SK-N-SH (cell line): ENCODE results near the gene BACE2. TPM values are rescaled to one million over a fixed set of nuclear protein-coding genes. Genes with fewer than 3 reads are reported as not detected.
"Not testable (repeated sequence)": the region's sequence is repeated elsewhere in the genome, so short reads cannot be mapped to it uniquely, and the experiment has no call there.

Experiments
- CTCF ChIA-PET: fragments of 300-600, 350-600 bp; formaldehyde crosslinking; extraction: SDS; loops from one replicate; lab custom pipeline; 2021; lab: Yijun Ruan, JAX
- POLR2A ChIA-PET: fragments of 350-600 bp; sonication (Branson Sonifier 250); formaldehyde crosslinking; extraction: SDS; loops from one replicate; lab custom pipeline; 2020; ENCODE audit warnings: antibody characterized with exemption, inconsistent platforms; lab: Yijun Ruan, JAX
- DNase-seq: peaks from one replicate; pipeline ENCODE4 v3.0.0; 2012
- H2AFZ ChIP-seq: fragments of 200-600 bp; sonication (generic); 2 replicates; pipeline ENCODE4 v1.8.1; 2016; ENCODE audit warnings: antibody characterized with exemption, mild to moderate bottlenecking, low read depth
- H3F3A ChIP-seq: fragments of 200-600 bp; sonication (generic); replicated peaks from 2 replicates; pipeline ENCODE3; 2016; ENCODE audit warnings: antibody characterized with exemption, mild to moderate bottlenecking; ENCODE audit not compliant: insufficient read depth
- H3K27ac ChIP-seq, 2 experiments: fragments of 200-500 bp in 1 of 2; fragments of 200-600 bp in 1 of 2; sonication (Bioruptor generic) in 1 of 2; sonication (generic), shearing (Covaris generic) in 1 of 2; 2 replicates each; pipeline versions ENCODE4 v1.5.1 to v1.6.1; 2014 to 2016; ENCODE audit warnings: low read depth in 2 of 2, inconsistent platforms in 1 of 2, low read length in 1 of 2, mild to moderate bottlenecking in 1 of 2, mixed read lengths in 1 of 2
- H3K27me3 ChIP-seq: fragments of 200-600 bp; sonication (generic), shearing (Covaris generic); 2 replicates; pipeline ENCODE4 v1.6.1; 2016; ENCODE audit warnings: mixed run types; ENCODE audit not compliant: insufficient read depth
- H3K36me3 ChIP-seq, 2 experiments: fragments of 200-500 bp in 1 of 2; fragments of 200-600 bp in 1 of 2; sonication (Bioruptor generic) in 1 of 2; sonication (generic) in 1 of 2; replicated peaks in 1 of 2; 2 replicates each; pipeline versions ENCODE3 to v1.5.1; 2014 to 2016; ENCODE audit warnings: low read length in 1 of 2, mild to moderate bottlenecking in 1 of 2; ENCODE audit not compliant: insufficient read depth in 2 of 2, control insufficient read depth in 1 of 2
- H3K4me1 ChIP-seq, 2 experiments: fragments of 200-500 bp in 1 of 2; fragments of 200-600 bp in 1 of 2; sonication (Bioruptor generic) in 1 of 2; sonication (generic), shearing (Covaris generic) in 1 of 2; 2 replicates each; pipeline versions ENCODE4 v1.5.1 to v1.6.1; 2014 to 2016; ENCODE audit warnings: low read depth in 1 of 2, low read length in 1 of 2, mixed run types in 1 of 2; ENCODE audit not compliant: insufficient read depth in 2 of 2, control insufficient read depth in 1 of 2
- H3K4me2 ChIP-seq: fragments of 200-600 bp; sonication (generic), shearing (Covaris generic); 2 replicates; pipeline ENCODE4 v1.6.1; 2017; ENCODE audit warnings: mixed run types
- H3K4me3 ChIP-seq, 2 experiments: fragments of 200-500 bp in 1 of 2; fragments of 200-600 bp in 1 of 2; sonication (Bioruptor generic) in 1 of 2; sonication (generic), shearing (Covaris generic) in 1 of 2; 2 replicates each; pipeline versions ENCODE4 v1.5.1 to v1.8.1; 2014 to 2016; ENCODE audit warnings: low read depth in 2 of 2, inconsistent platforms in 1 of 2, low read length in 1 of 2, mild to moderate bottlenecking in 1 of 2, mixed read lengths in 1 of 2, moderate library complexity in 1 of 2
- H3K79me2 ChIP-seq: fragments of 200-600 bp; sonication (generic); 2 replicates; pipeline ENCODE4 v1.8.1; 2017; ENCODE audit warnings: mild to moderate bottlenecking; ENCODE audit not compliant: insufficient read depth
- H3K9ac ChIP-seq: fragments of 200-600 bp; sonication (generic); 2 replicates; pipeline ENCODE4 v1.6.1; 2017; ENCODE audit warnings: mixed run types
- H3K9me2 ChIP-seq: fragments of 200-600 bp; sonication (generic); 2 replicates; pipeline ENCODE4 v1.6.1; 2017; ENCODE audit warnings: mixed run types
- H3K9me3 ChIP-seq: fragments of 200-600 bp; sonication (generic); 2 replicates; pipeline ENCODE4 v1.6.1; 2017; ENCODE audit warnings: mixed run types, mild to moderate bottlenecking, moderate library complexity
- H4K20me1 ChIP-seq: fragments of 200-600 bp; sonication (generic); 2 replicates; pipeline ENCODE4 v1.6.1; 2017; ENCODE audit warnings: mild to moderate bottlenecking, mixed run types; ENCODE audit not compliant: insufficient read depth
- ELF1 ChIP-seq: IDR thresholded peaks from 2 replicates; pipeline ENCODE4 v1.4.0; 2012
- FOSL2 ChIP-seq: IDR thresholded peaks from 2 replicates; pipeline ENCODE4 v1.4.0; 2012; ENCODE audit warnings: low read depth, mild to moderate bottlenecking, moderate library complexity, borderline replicate concordance
- GABPA ChIP-seq: IDR thresholded peaks from 2 replicates; pipeline ENCODE4 v1.4.0; 2012; ENCODE audit warnings: low read depth, mild to moderate bottlenecking
- MXI1 ChIP-seq: IDR thresholded peaks from 2 replicates; pipeline ENCODE4 v1.6.1; 2012; ENCODE audit warnings: mild to moderate bottlenecking, low read depth, low read length, improper control_type of control experiment
- NFIC ChIP-seq: IDR thresholded peaks from 2 replicates; pipeline ENCODE4 v1.4.0; 2012; ENCODE audit warnings: borderline replicate concordance
- NRF1 ChIP-seq: IDR thresholded peaks from 2 replicates; pipeline ENCODE4 v1.6.1; 2012; ENCODE audit warnings: low read depth, mild to moderate bottlenecking, low read length
- RAD21 ChIP-seq: IDR thresholded peaks from 2 replicates; pipeline ENCODE4 v1.6.1; 2012; ENCODE audit warnings: mild to moderate bottlenecking, low read length
- SIN3A ChIP-seq: IDR thresholded peaks from 2 replicates; pipeline ENCODE4 v1.6.1; 2012; ENCODE audit warnings: low read depth, mild to moderate bottlenecking, low read length, moderate library complexity, borderline replicate concordance
- SMC3 ChIP-seq: IDR thresholded peaks from 2 replicates; pipeline ENCODE4 v1.6.1; 2012; ENCODE audit warnings: low read depth, low read length, improper control_type of control experiment
- TEAD4 ChIP-seq: IDR thresholded peaks from 2 replicates; pipeline ENCODE4 v1.4.0; 2012; ENCODE audit warnings: mild to moderate bottlenecking, borderline replicate concordance; ENCODE audit not compliant: insufficient read depth
- WGBS: methylation state at CpG from one replicate; pipeline ENCODE4 v1.1.6; 2017; ENCODE audit warnings: low lambda C conversion rate; 5-methylcytosine and 5-hydroxymethylcytosine counted together
- polyA plus RNA-seq, 3 experiments: library from polyadenylated mRNA; depleted of rRNA; stranded (reverse); fragments of >200 nt; gene quantifications; 2 replicates each; pipeline ENCODE4 v1.2.3, GENCODE V29; 2012
- TF ChIP-seq, protein P1 (sequence below): IDR thresholded peaks from 2 replicates; pipeline ENCODE4 v1.6.1; 2012; ENCODE audit warnings: mild to moderate bottlenecking, low read depth, low read length, moderate library complexity
- TF ChIP-seq, protein P2 (sequence below): IDR thresholded peaks from 2 replicates; pipeline ENCODE4 v1.4.0; 2012; ENCODE audit warnings: low read depth, borderline replicate concordance

BACE2 gene
- polyA plus RNA-seq, 1 of the 3 experiments (the other 2 are of a cell fraction), result 23.4 TPM

DNA sequence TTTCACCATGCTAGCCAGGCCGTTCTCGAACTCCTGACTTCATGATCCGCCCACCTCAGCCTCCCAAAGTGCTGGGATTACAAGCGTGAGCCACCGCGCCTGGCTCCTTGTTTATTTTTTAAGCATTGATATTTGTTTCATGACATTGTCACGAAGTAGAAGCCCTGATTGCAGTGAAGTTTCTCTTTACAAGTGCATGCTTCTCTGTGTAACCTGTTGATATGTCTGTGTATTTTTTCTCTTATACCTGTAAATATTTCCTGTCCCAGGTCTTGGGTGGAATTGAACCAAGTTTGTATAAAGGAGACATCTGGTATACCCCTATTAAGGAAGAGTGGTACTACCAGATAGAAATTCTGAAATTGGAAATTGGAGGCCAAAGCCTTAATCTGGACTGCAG, 75.1 kb downstream of the BACE2 start:
- Histone ChIP-seq H3K79me2 (no peaks in the 10 kb centered on the region), H3K27ac (no peak overlapping the region), H4K20me1 (no peaks in the 10 kb centered on the region), H3K36me3 (no peaks in the 10 kb centered on the region), H2AFZ (no peak overlapping the region), H3K4me3 (no peak overlapping the region), H3K4me1 (no peaks in the 10 kb centered on the region), H3K9me2 (no peaks in the 10 kb centered on the region), H3F3A (no peaks in the 10 kb centered on the region), H3K4me2 (no peak overlapping the region), H3K27me3 (no peaks in the 10 kb centered on the region), H3K9me3 (no peaks in the 10 kb centered on the region), H3K9ac (no peak overlapping the region)
- CTCF ChIA-PET, result interaction anchor here (1.4 kb wide), 1 partner anchor 40 kb away, joined by 3 read pairs; no protein-coding TSS in a partner anchor
- TF ChIP-seq TEAD4, result no peak
- no peak for TF ChIP-seq SMC3
- TF ChIP-seq NRF1, result no peak
- no peak for TF ChIP-seq SIN3A
- no peak for TF ChIP-seq FOSL2
- no peak for TF ChIP-seq ELF1
- TF ChIP-seq GABPA, result no peak
- no peak for TF ChIP-seq NFIC
- no peak for TF ChIP-seq RAD21
- TF ChIP-seq MXI1, result no peak
- TF ChIP-seq, protein P1, sequence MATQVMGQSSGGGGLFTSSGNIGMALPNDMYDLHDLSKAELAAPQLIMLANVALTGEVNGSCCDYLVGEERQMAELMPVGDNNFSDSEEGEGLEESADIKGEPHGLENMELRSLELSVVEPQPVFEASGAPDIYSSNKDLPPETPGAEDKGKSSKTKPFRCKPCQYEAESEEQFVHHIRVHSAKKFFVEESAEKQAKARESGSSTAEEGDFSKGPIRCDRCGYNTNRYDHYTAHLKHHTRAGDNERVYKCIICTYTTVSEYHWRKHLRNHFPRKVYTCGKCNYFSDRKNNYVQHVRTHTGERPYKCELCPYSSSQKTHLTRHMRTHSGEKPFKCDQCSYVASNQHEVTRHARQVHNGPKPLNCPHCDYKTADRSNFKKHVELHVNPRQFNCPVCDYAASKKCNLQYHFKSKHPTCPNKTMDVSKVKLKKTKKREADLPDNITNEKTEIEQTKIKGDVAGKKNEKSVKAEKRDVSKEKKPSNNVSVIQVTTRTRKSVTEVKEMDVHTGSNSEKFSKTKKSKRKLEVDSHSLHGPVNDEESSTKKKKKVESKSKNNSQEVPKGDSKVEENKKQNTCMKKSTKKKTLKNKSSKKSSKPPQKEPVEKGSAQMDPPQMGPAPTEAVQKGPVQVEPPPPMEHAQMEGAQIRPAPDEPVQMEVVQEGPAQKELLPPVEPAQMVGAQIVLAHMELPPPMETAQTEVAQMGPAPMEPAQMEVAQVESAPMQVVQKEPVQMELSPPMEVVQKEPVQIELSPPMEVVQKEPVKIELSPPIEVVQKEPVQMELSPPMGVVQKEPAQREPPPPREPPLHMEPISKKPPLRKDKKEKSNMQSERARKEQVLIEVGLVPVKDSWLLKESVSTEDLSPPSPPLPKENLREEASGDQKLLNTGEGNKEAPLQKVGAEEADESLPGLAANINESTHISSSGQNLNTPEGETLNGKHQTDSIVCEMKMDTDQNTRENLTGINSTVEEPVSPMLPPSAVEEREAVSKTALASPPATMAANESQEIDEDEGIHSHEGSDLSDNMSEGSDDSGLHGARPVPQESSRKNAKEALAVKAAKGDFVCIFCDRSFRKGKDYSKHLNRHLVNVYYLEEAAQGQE, result no peak
- TF ChIP-seq, protein P2, sequence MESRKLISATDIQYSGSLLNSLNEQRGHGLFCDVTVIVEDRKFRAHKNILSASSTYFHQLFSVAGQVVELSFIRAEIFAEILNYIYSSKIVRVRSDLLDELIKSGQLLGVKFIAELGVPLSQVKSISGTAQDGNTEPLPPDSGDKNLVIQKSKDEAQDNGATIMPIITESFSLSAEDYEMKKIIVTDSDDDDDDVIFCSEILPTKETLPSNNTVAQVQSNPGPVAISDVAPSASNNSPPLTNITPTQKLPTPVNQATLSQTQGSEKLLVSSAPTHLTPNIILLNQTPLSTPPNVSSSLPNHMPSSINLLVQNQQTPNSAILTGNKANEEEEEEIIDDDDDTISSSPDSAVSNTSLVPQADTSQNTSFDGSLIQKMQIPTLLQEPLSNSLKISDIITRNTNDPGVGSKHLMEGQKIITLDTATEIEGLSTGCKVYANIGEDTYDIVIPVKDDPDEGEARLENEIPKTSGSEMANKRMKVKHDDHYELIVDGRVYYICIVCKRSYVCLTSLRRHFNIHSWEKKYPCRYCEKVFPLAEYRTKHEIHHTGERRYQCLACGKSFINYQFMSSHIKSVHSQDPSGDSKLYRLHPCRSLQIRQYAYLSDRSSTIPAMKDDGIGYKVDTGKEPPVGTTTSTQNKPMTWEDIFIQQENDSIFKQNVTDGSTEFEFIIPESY, result no peak
- POLR2A ChIA-PET, result no interaction called here
- no peak for DNase-seq
- 44% methylated on average over 7 of the region's 7 CpGs for WGBS

DNA sequence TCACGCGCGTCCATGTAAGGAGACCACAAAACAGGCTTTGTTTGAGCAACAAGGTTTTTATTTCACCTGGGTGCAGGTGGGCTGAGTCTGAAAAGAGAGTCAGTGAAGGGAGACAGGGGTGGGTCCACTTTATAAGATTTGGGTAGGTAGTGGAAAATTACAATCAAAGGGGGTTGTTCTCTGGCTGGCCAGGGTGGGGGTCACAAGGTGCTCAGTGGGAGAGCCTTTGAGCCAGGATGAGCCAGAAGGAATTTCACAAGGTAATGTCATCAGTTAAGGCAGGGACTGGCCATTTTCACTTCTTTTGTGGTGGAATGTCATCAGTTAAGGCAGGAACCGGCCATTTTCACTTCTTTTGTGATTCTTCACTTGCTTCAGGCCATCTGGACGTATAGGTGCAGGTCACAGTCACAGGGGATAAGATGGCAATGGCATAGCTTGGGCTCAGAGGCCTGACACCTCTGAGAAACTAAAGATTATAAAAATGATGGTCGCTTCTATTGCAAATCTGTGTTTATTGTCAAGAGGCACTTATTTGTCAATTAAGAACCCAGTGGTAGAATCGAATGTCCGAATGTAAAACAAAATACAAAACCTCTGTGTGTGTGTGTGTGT, 76.4 kb downstream of the BACE2 start:
- POLR2A ChIA-PET, H3K9ac ChIP-seq, H3K79me2 ChIP-seq, CTCF ChIA-PET, DNase-seq, H4K20me1 ChIP-seq, H3K27me3 ChIP-seq, H3K4me2 ChIP-seq, H3K4me3 ChIP-seq, H3K27ac ChIP-seq, H3K9me2 ChIP-seq, H3K9me3 ChIP-seq, H3K36me3 ChIP-seq, H3F3A ChIP-seq, H2AFZ ChIP-seq, H3K4me1 ChIP-seq: not testable (repeated sequence)
- WGBS, result 49% methylated on average over 8 of the region's 8 CpGs
